Liver (tissue), 9 donors: ENCODE results near the gene AP1S3. TPM values are rescaled to one million over a fixed set of nuclear protein-coding genes. Genes with fewer than 3 reads are reported as not detected.

Experiments used
- DNase-seq: peaks from one replicate; pipeline ENCODE4 v3.0.0-alpha.2; 2017; ENCODE audit warnings: low spot score
- H3K27ac ChIP-seq, 2 donors: one replicate each; pipeline ENCODE4 v1.7.0; 2013; ENCODE audit warnings: inconsistent platforms in 2 of 2, low read length in 2 of 2, control low read depth in 1 of 2, low read depth in 1 of 2, mild to moderate bottlenecking in 1 of 2
- H3K27me3 ChIP-seq, 4 donors: one replicate each; pipeline versions ENCODE4 v1.6.1 to v1.7.0; 2013; ENCODE audit warnings: low read length in 3 of 4, inconsistent platforms in 1 of 4, mild to moderate bottlenecking in 1 of 4, moderate library complexity in 1 of 4; ENCODE audit not compliant: control insufficient read depth in 4 of 4, insufficient read depth in 4 of 4
- H3K36me3 ChIP-seq, 4 donors: one replicate each; pipeline versions ENCODE4 v1.6.1 to v1.7.0; 2013; ENCODE audit warnings: low read length in 3 of 4, mild to moderate bottlenecking in 3 of 4, low read depth in 1 of 4, moderate library complexity in 1 of 4; ENCODE audit not compliant: control insufficient read depth in 4 of 4, insufficient read depth in 3 of 4
- H3K4me1 ChIP-seq, 4 donors: one replicate each; pipeline versions ENCODE4 v1.6.1 to v1.7.0; 2013; ENCODE audit warnings: low read length in 3 of 4, mild to moderate bottlenecking in 3 of 4, moderate library complexity in 1 of 4; ENCODE audit not compliant: control insufficient read depth in 4 of 4, insufficient read depth in 4 of 4
- H3K4me3 ChIP-seq, 3 donors: one replicate each; pipeline versions ENCODE4 v1.6.1 to v1.7.0; 2013; ENCODE audit warnings: low read length in 3 of 3, control low read depth in 1 of 3, low read depth in 1 of 3, mild to moderate bottlenecking in 1 of 3
- H3K9ac ChIP-seq, 2 donors: one replicate each; pipeline ENCODE4 v1.7.0; 2013; ENCODE audit warnings: low read length in 2 of 2, mild to moderate bottlenecking in 2 of 2, moderate library complexity in 2 of 2, control low read depth in 1 of 2, low read depth in 1 of 2
- H3K9me3 ChIP-seq, 4 donors: one replicate each; pipeline versions ENCODE4 v1.6.1 to v1.7.0; 2013; ENCODE audit warnings: low read length in 3 of 4; ENCODE audit not compliant: control insufficient read depth in 4 of 4
- EGR1 ChIP-seq, 2 donors: IDR thresholded peaks; 2 replicates each; pipeline ENCODE4 v1.6.1; 2016 to 2018; ENCODE audit warnings: antibody characterized with exemption in 2 of 2, low read depth in 2 of 2
- FOXA1 ChIP-seq: IDR thresholded peaks from 2 replicates; pipeline ENCODE4 v1.6.1; 2016; ENCODE audit warnings: antibody characterized with exemption
- FOXA2 ChIP-seq: IDR thresholded peaks from 2 replicates; pipeline ENCODE4 v1.6.1; 2016; ENCODE audit warnings: antibody characterized with exemption
- HNF4A ChIP-seq, 2 donors: conservative IDR thresholded peaks; 2 replicates each; pipeline ENCODE4 v1.6.1; 2016; ENCODE audit warnings: antibody characterized with exemption in 2 of 2, mild to moderate bottlenecking in 2 of 2
- HNF4G ChIP-seq: IDR thresholded peaks from 2 replicates; pipeline ENCODE4 v1.6.1; 2016; ENCODE audit warnings: antibody characterized with exemption
- JUND ChIP-seq, 2 donors: IDR thresholded peaks; 2 replicates each; pipeline ENCODE4 v1.6.1; 2016; ENCODE audit warnings: antibody characterized with exemption in 2 of 2
- RAD21 ChIP-seq, 2 donors: IDR thresholded peaks; 2 replicates each; pipeline ENCODE4 v1.6.1; 2016; ENCODE audit warnings: antibody characterized with exemption in 2 of 2, mild to moderate bottlenecking in 2 of 2
- RXRA ChIP-seq, 2 donors: IDR thresholded peaks; 2 replicates each; pipeline ENCODE4 v1.6.1; 2017 to 2018; ENCODE audit warnings: antibody characterized with exemption in 2 of 2, mild to moderate bottlenecking in 1 of 2
- SP1 ChIP-seq: IDR thresholded peaks from 2 replicates; pipeline ENCODE4 v1.6.1; 2018; ENCODE audit warnings: antibody characterized with exemption, mild to moderate bottlenecking
- TAF1 ChIP-seq: conservative IDR thresholded peaks from 2 replicates; pipeline ENCODE4 v1.6.1; 2016; ENCODE audit warnings: antibody characterized with exemption, mild to moderate bottlenecking
- YY1 ChIP-seq: IDR thresholded peaks from 2 replicates; pipeline ENCODE4 v1.6.1; 2016; ENCODE audit warnings: antibody characterized with exemption, mild to moderate bottlenecking
- WGBS: extraction: QIAGEN DNeasy Blood & Tissue Kit; methylation state at CpG from one replicate; pipeline ENCODE4 v1.1.7; 2013; 5-methylcytosine and 5-hydroxymethylcytosine counted together
- polyA plus RNA-seq, 2 donors: library from polyadenylated mRNA; stranded (reverse) in 1 of 2; unstranded in 1 of 2; fragments of 200-250 nt in 1 of 2; fragments of >200 nt in 1 of 2; fragmentation: Nextera tagmentation in 1 of 2; extraction: Ambion mirVana in 1 of 2; gene quantifications; one replicate each; pipeline versions ENCODE4 v1.2.1 to v1.2.3, GENCODE V29; 2013 to 2015
- total RNA-seq, 2 donors: library from RNA; depleted of rRNA; stranded (reverse); fragments of >200 nt; gene quantifications; one replicate each; pipeline ENCODE4 v1.2.3, GENCODE V29; 2014
- TF ChIP-seq, protein P1 (sequence below): fragments of 150-350 bp; IDR thresholded peaks from 2 replicates; pipeline ENCODE4 v1.5.1; 2017; ENCODE audit warnings: improper control_type of control experiment, low read depth, low read length; ENCODE audit not compliant: missing input control
- TF ChIP-seq, protein P2 (sequence below): IDR thresholded peaks from 2 replicates; pipeline ENCODE4 v1.6.1; 2016; ENCODE audit warnings: antibody characterized with exemption
- TF ChIP-seq, protein P3 (sequence below): IDR thresholded peaks from 2 replicates; pipeline ENCODE4 v1.6.1; 2016; ENCODE audit warnings: antibody characterized with exemption, mild to moderate bottlenecking
- TF ChIP-seq, protein P4 (sequence below): IDR thresholded peaks from 2 replicates; pipeline ENCODE4 v1.6.1; 2016; ENCODE audit warnings: antibody characterized with exemption
- donor health status: healthy.
- donor health status: healthy.
- donor health status: healthy.
- donor health status: healthy.
- donor health status: healthy.

AP1S3 gene
- total and polyA plus RNA-seq, 4 donors: 1.1 to 3.8 (median 2.4) TPM

DNA sequence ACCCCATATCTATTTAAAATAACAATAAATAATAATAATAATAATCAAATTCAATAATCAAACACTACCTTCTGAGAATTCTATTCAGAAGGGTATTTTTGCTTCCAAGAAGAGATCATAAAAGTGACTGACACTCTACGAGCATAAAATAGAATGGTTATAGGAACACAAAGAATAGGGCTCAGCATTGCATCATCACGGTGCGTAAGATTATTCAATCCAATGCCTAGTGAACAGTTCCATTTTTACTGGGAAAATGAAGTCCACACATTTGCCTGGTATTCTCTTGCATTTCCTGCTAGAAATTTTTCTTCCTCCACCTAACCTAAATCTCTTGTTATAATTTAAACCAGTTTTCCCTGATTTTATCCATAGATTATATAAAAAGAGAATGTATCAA lies 55.8 kb downstream of the AP1S3 start:
- DNase-seq: no peak
- Histone ChIP-seq H3K4me3 (no peak overlapping the region), H3K9me3 (no peaks in the 10 kb centered on the region), H3K9ac (no peak overlapping the region), H3K36me3 (peaks cover 0 to 3% (median 0%) of the 10 kb centered on the region in 4 donors), H3K4me1 (no peaks in the 10 kb centered on the region), H3K27me3 (no peaks in the 10 kb centered on the region), H3K27ac (no peak overlapping the region)
- WGBS: 95% methylated on average over 3 of the region's 3 CpGs
- TF ChIP-seq EGR1 (IDR thresholded peaks at IDR 0.05; ENCODE audit: low read depth in 2 of 2) (no peak), HNF4G (no peak), FOXA1 (no peak), JUND (IDR thresholded peaks at IDR 0.05) (no peak), YY1 (no peak), FOXA2 (no peak), SP1 (no peak), HNF4A (conservative IDR thresholded peaks at IDR 0.05) (no peak), RXRA (IDR thresholded peaks at IDR 0.05) (no peak)
- TF ChIP-seq, protein P1, sequence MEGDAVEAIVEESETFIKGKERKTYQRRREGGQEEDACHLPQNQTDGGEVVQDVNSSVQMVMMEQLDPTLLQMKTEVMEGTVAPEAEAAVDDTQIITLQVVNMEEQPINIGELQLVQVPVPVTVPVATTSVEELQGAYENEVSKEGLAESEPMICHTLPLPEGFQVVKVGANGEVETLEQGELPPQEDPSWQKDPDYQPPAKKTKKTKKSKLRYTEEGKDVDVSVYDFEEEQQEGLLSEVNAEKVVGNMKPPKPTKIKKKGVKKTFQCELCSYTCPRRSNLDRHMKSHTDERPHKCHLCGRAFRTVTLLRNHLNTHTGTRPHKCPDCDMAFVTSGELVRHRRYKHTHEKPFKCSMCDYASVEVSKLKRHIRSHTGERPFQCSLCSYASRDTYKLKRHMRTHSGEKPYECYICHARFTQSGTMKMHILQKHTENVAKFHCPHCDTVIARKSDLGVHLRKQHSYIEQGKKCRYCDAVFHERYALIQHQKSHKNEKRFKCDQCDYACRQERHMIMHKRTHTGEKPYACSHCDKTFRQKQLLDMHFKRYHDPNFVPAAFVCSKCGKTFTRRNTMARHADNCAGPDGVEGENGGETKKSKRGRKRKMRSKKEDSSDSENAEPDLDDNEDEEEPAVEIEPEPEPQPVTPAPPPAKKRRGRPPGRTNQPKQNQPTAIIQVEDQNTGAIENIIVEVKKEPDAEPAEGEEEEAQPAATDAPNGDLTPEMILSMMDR: no peak
- TF ChIP-seq, protein P2, sequence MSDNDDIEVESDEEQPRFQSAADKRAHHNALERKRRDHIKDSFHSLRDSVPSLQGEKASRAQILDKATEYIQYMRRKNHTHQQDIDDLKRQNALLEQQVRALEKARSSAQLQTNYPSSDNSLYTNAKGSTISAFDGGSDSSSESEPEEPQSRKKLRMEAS: no peak
- TF ChIP-seq, protein P3, sequence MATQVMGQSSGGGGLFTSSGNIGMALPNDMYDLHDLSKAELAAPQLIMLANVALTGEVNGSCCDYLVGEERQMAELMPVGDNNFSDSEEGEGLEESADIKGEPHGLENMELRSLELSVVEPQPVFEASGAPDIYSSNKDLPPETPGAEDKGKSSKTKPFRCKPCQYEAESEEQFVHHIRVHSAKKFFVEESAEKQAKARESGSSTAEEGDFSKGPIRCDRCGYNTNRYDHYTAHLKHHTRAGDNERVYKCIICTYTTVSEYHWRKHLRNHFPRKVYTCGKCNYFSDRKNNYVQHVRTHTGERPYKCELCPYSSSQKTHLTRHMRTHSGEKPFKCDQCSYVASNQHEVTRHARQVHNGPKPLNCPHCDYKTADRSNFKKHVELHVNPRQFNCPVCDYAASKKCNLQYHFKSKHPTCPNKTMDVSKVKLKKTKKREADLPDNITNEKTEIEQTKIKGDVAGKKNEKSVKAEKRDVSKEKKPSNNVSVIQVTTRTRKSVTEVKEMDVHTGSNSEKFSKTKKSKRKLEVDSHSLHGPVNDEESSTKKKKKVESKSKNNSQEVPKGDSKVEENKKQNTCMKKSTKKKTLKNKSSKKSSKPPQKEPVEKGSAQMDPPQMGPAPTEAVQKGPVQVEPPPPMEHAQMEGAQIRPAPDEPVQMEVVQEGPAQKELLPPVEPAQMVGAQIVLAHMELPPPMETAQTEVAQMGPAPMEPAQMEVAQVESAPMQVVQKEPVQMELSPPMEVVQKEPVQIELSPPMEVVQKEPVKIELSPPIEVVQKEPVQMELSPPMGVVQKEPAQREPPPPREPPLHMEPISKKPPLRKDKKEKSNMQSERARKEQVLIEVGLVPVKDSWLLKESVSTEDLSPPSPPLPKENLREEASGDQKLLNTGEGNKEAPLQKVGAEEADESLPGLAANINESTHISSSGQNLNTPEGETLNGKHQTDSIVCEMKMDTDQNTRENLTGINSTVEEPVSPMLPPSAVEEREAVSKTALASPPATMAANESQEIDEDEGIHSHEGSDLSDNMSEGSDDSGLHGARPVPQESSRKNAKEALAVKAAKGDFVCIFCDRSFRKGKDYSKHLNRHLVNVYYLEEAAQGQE: no peak

DNA sequence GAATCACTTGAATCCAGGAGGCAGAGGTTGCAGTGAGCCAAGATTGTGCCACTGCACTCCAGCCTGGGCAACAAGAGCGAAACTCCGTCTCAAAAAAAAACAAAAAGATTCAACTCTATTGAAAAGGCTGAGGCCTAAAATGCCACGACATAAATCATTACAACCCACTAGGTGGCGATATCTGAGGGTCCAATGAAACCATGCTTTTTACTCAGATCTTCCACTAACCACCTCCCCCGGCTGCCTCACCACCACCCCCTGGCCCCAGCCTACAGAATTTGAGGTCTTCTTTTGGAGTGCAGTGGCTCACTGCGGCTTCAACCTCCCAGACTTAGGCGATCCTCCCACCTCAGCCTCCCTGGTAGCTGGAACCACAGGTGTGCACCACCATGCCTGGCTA lies 57.5 kb downstream of the AP1S3 start:
- Histone ChIP-seq H3K27ac (no peak overlapping the region), H3K27me3 (no peaks in the 10 kb centered on the region), H3K4me1 (no peaks in the 10 kb centered on the region), H3K9ac (no peak overlapping the region), H3K36me3 (peaks cover 0 to 3% (median 2%) of the 10 kb centered on the region in 4 donors), H3K9me3 (no peaks in the 10 kb centered on the region), H3K4me3 (no peak overlapping the region)
- WGBS: 85% methylated on average over 7 of the region's 7 CpGs
- no peak for DNase-seq
- TF ChIP-seq RAD21 (IDR thresholded peaks at IDR 0.05): peak in 1 of 2 donors; percentile 59
- TF ChIP-seq HNF4G: no peak
- no peak for TF ChIP-seq TAF1
- TF ChIP-seq, protein P4, sequence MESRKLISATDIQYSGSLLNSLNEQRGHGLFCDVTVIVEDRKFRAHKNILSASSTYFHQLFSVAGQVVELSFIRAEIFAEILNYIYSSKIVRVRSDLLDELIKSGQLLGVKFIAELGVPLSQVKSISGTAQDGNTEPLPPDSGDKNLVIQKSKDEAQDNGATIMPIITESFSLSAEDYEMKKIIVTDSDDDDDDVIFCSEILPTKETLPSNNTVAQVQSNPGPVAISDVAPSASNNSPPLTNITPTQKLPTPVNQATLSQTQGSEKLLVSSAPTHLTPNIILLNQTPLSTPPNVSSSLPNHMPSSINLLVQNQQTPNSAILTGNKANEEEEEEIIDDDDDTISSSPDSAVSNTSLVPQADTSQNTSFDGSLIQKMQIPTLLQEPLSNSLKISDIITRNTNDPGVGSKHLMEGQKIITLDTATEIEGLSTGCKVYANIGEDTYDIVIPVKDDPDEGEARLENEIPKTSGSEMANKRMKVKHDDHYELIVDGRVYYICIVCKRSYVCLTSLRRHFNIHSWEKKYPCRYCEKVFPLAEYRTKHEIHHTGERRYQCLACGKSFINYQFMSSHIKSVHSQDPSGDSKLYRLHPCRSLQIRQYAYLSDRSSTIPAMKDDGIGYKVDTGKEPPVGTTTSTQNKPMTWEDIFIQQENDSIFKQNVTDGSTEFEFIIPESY: no peak
- TF ChIP-seq FOXA2: no peak
- TF ChIP-seq, protein P2: no peak
